ENCODE data around the gene XKR7. TPM values are rescaled to one million over a fixed set of nuclear protein-coding genes. Genes with fewer than 3 reads are reported as not detected.

The XKR7 gene
- total RNA-seq, 4 donors from 2014 or later = under 0.01 TPM; not detected in 3

DNA sequence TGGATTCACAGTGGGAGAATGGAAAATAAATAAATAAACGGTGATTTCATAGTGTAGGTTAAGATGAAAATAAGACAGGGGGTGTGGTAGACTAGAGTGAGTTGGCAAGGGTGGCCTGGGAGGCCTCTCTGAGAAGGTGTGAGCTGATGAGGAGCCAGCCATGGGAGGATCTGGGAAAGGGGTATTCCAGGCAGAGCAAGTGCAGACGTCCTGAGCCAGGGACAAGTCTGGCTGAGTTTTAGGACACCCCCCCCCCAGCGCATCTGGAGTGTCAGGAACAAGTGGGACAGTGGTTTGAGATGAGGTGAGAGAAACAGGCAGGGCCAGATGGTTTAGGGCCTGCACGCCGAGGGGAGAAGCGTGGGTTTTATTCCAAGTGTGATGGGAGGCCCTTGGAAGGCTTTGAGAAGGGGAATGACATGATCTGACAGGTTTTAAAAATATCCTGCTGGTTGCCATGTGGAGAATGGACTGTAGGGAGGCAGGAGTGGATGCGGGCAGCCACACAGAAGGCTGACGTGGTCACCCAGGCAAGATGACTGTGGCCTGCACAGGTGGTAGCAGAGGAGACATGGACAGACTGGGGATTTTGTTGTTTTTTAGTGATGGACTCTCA is 21.2 kb downstream of the XKR7 start:
- intact Hi-C loops (cut with DNase I; ENCODE audit: low total_unique reads) = no loop called here
- in situ Hi-C loops (cut with MboI; ENCODE audit: low pct_ligation_motif_present in 1 of 4, low pct_unique_long_range_greater_than_20kb in 1 of 4, low sequenced_read_pairs in 3 of 4) = no loop called here
- Histone ChIP-seq H3K36me3 (no peaks in the 10 kb centered on the region), H3K27me3 (peaks cover 11% of the 10 kb centered on the region), H3K27ac (no peak overlapping the region), H3K4me3 (no peak overlapping the region), H3K4me1 (no peaks in the 10 kb centered on the region), H3K9me3 (no peaks in the 10 kb centered on the region)
- no peak for DNase-seq
- 13 to 72% methylated on average over 1 to 8 of the region's 8 CpGs for WGBS, 2 donors (ENCODE audit: low coverage in 1 of 2)
- no peak for TF ChIP-seq CTCF (IDR thresholded peaks at IDR 0.05)
- no peak for TF ChIP-seq POLR2AphosphoS5 (IDR thresholded peaks at IDR 0.05)
- no peak for TF ChIP-seq POLR2A (IDR thresholded peaks at IDR 0.05)
- no peak for TF ChIP-seq EP300 (IDR thresholded peaks at IDR 0.05; ENCODE audit: low read depth)

DNA sequence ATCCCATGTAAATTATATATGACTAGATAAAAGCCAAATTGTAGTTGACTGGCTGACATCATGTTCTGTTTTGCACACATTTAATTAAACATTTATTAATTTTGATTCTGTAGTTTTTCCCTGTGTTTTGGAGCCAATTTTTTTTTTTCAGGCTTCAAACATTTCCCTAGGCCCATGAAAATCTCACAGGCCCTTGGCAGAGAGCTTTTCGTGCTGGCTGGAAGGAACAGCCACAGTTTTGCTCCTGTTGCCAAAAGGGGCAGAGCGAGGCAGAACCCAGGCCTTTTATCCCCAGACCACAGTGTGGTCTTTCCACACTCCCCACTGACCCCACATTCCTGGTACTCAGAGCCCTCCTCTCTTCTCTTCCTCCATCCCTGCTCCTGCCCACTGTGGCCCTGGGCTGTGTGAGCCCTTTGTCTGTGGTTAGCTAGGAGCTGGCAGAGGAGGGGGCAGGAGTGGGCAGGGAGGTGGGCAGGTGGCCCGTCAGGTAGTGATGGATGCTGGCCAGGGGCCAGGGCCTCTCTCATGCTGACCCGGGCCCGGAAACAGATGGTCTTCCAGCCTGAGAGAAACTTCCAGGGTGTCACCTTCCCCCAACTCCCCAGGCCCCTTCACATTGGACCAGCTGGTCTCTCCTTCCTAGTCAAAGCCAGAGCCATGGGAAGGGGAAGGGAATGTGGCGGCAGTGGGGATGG is 22.8 kb downstream of the XKR7 start:
- WGBS, 2 donors (ENCODE audit: low coverage in 1 of 2) = 70 to 79% methylated on average over 2 to 6 of the region's 6 CpGs
- intact Hi-C loops (cut with DNase I; ENCODE audit: low total_unique reads) (no loop called here), in situ Hi-C loops (cut with MboI; ENCODE audit: low pct_ligation_motif_present in 1 of 4, low pct_unique_long_range_greater_than_20kb in 1 of 4, low sequenced_read_pairs in 3 of 4) (no loop called here)

GRCh38 chr20:31991339-31991705 is 23.4 kb downstream of the XKR7 start:
- Histone ChIP-seq H3K4me3 (no peak overlapping the region), H3K36me3 (no peaks in the 10 kb centered on the region), H3K27me3 (peaks cover 32% of the 10 kb centered on the region), H3K9me3 (no peaks in the 10 kb centered on the region), H3K27ac (no peak overlapping the region), H3K4me1 (no peaks in the 10 kb centered on the region)
- intact Hi-C loops (cut with DNase I; ENCODE audit: low total_unique reads) (no loop called here), in situ Hi-C loops (cut with MboI; ENCODE audit: low pct_ligation_motif_present in 1 of 4, low pct_unique_long_range_greater_than_20kb in 1 of 4, low sequenced_read_pairs in 3 of 4) (no loop called here)
- no peak for DNase-seq
- 67% methylated on average over 1 of the region's 1 CpG; no CpG with 5 or more reads in 1 of the 2 donors for WGBS, 2 donors (ENCODE audit: low coverage in 1 of 2)
- TF ChIP-seq EP300 (IDR thresholded peaks at IDR 0.05; ENCODE audit: low read depth) = no peak
- no peak for TF ChIP-seq CTCF (IDR thresholded peaks at IDR 0.05)
- TF ChIP-seq POLR2AphosphoS5 (IDR thresholded peaks at IDR 0.05) = no peak
- TF ChIP-seq POLR2A (IDR thresholded peaks at IDR 0.05) = no peak

More for the DNA sequence above, 22.8 kb downstream of the XKR7 start:
- H3K27ac ChIP-seq = no peak overlapping the region
- DNase-seq = no peak
- no peaks in the 10 kb centered on the region for H3K9me3 ChIP-seq
- no peaks in the 10 kb centered on the region for H3K4me1 ChIP-seq
- no peak for TF ChIP-seq EP300 (IDR thresholded peaks at IDR 0.05; ENCODE audit: low read depth)
- TF ChIP-seq CTCF (IDR thresholded peaks at IDR 0.05) = no peak
- TF ChIP-seq POLR2AphosphoS5 (IDR thresholded peaks at IDR 0.05) = no peak
- TF ChIP-seq POLR2A (IDR thresholded peaks at IDR 0.05) = no peak
- H3K4me3 ChIP-seq = no peak overlapping the region
- no peaks in the 10 kb centered on the region for H3K36me3 ChIP-seq
- peaks cover 27% of the 10 kb centered on the region for H3K27me3 ChIP-seq

GRCh38 chr20:31992086-31992485 is 24.1 kb downstream of the XKR7 start:
- H3K4me3 ChIP-seq = no peak overlapping the region
- H3K36me3 ChIP-seq = no peaks in the 10 kb centered on the region
- in situ Hi-C loops (cut with MboI; ENCODE audit: low pct_ligation_motif_present in 1 of 4, low pct_unique_long_range_greater_than_20kb in 1 of 4, low sequenced_read_pairs in 3 of 4) = no loop called here
- H3K27me3 ChIP-seq = peaks cover 40% of the 10 kb centered on the region
- intact Hi-C loops (cut with DNase I; ENCODE audit: low total_unique reads) = no loop called here
- no peaks in the 10 kb centered on the region for H3K9me3 ChIP-seq
- no peaks in the 10 kb centered on the region for H3K4me1 ChIP-seq
- no peak overlapping the region for H3K27ac ChIP-seq
- 72% methylated on average over 2 of the region's 2 CpGs; no CpG with 5 or more reads in 1 of the 2 donors for WGBS, 2 donors (ENCODE audit: low coverage in 1 of 2)
- no peak for DNase-seq
- TF ChIP-seq POLR2AphosphoS5 (IDR thresholded peaks at IDR 0.05) = no peak
- no peak for TF ChIP-seq EP300 (IDR thresholded peaks at IDR 0.05; ENCODE audit: low read depth)
- TF ChIP-seq CTCF (IDR thresholded peaks at IDR 0.05) = no peak

Measured in transverse colon (tissue), 4 donors.